A549 (cell line): ENCODE results near the gene IGFL4. TPM values are rescaled to one million over a fixed set of nuclear protein-coding genes. Genes with fewer than 3 reads are reported as not detected.

Experiments used
- ATAC-seq, 2 experiments: fragments of 200-7000 bp in 1 of 2; fragments of >200 bp in 1 of 2; cut with Nextera tagmentation in 1 of 2; cut with Tn5 transposase in 1 of 2; 3 replicates each; pipeline versions ENCODE4 v1.8.0 to v1.9.1; 2018 to 2020; ENCODE audit warnings: mild to moderate bottlenecking in 1 of 2, moderate library complexity in 1 of 2
- CTCF ChIA-PET: fragments of 300-600 bp; sonication (Branson Sonifier 250); formaldehyde crosslinking; extraction: SDS; loops from one replicate; lab custom pipeline; 2021; ENCODE audit warnings: antibody characterized with exemption, inconsistent platforms; lab: Yijun Ruan, JAX
- POLR2A ChIA-PET: fragments of 350-600 bp; formaldehyde crosslinking; extraction: SDS; loops from one replicate; lab custom pipeline; 2021; ENCODE audit warnings: antibody characterized with exemption, inconsistent platforms; lab: Yijun Ruan, JAX
- DNase-seq, 2 experiments: peaks; one replicate each; pipeline versions ENCODE4 v3.0.0 to v3.0.0-alpha.2; 2011 to 2016; ENCODE audit warnings: low read depth in 1 of 2, low spot score in 1 of 2
- FAIRE-seq: peaks from 2 replicates; lab custom pipeline; 2011; peaks lifted over from hg19 to GRCh38; lab: Jason Lieb, UNC
- H3K27ac ChIP-seq, 2 experiments: fragments of >200 bp; sonication (Bioruptor Twin); formaldehyde crosslinking; 3 replicates each; pipeline ENCODE4 v1.5.1; 2016 to 2017
- H3K4me1 ChIP-seq: fragments of >200 bp; sonication (Bioruptor Twin); formaldehyde crosslinking; 3 replicates; pipeline ENCODE4 v1.6.1; 2016
- H3K4me2 ChIP-seq: fragments of >200 bp; sonication (Bioruptor Twin); formaldehyde crosslinking; 3 replicates; pipeline ENCODE4 v1.6.1; 2016
- H3K4me3 ChIP-seq: fragments of >200 bp; sonication (Bioruptor Twin); formaldehyde crosslinking; 3 replicates; pipeline ENCODE4 v1.5.1; 2016
- H3K9me3 ChIP-seq: fragments of >200 bp; sonication (Bioruptor Twin); formaldehyde crosslinking; 3 replicates; pipeline ENCODE4 v1.6.1; 2016
- CBX2 ChIP-seq: fragments of 200-600 bp; sonication (generic); IDR thresholded peaks from 2 replicates; pipeline ENCODE4 v1.6.1; 2016; ENCODE audit warnings: low read depth, mild to moderate bottlenecking, borderline replicate concordance
- CBX8 ChIP-seq: fragments of 200-600 bp; sonication (generic); IDR thresholded peaks from 2 replicates; pipeline ENCODE4 v1.6.1; 2016
- EHMT2 ChIP-seq: fragments of 200-600 bp; sonication (generic); IDR thresholded peaks from 2 replicates; pipeline ENCODE4 v1.6.1; 2016; ENCODE audit warnings: antibody characterized with exemption, low read depth, mild to moderate bottlenecking, moderate library complexity
- ELK1 ChIP-seq: fragments of 150-350 bp; IDR thresholded peaks from 2 replicates; pipeline ENCODE4 v1.6.1; 2014; ENCODE audit warnings: low read depth, mild to moderate bottlenecking, low read length
- GATA3 ChIP-seq: IDR thresholded peaks from 2 replicates; pipeline ENCODE4 v1.6.1; 2012; ENCODE audit warnings: borderline replicate concordance
- HDAC2 ChIP-seq: fragments of 200-600 bp; sonication (generic); IDR thresholded peaks from 2 replicates; pipeline ENCODE4 v1.6.1; 2016
- HOXA7 ChIP-seq: fragments of 250-450 bp; sonication (Bioruptor Pico); IDR thresholded peaks from 2 replicates; pipeline ENCODE4 v1.5.0; 2020; ENCODE audit warnings: mild to moderate bottlenecking, moderate library complexity
- JUN ChIP-seq, 2 experiments: fragments of >200 bp; sonication (Bioruptor Twin); formaldehyde crosslinking; IDR thresholded peaks; 2 replicates in 1 of 2; 3 replicates in 1 of 2; pipeline ENCODE4 v1.6.1; 2016 to 2017
- KDM5A ChIP-seq: fragments of 200-600 bp; sonication (generic); IDR thresholded peaks from 2 replicates; pipeline ENCODE4 v1.6.1; 2016; ENCODE audit warnings: antibody characterized with exemption, mild to moderate bottlenecking
- MYC ChIP-seq: IDR thresholded peaks from 2 replicates; pipeline ENCODE4 v1.6.1; 2012; ENCODE audit warnings: mild to moderate bottlenecking, inconsistent platforms, low read length, improper control_type of control experiment, borderline replicate concordance
- NFE2L2 ChIP-seq: fragments of 150-350 bp; conservative IDR thresholded peaks from 2 replicates; pipeline ENCODE4 v1.6.1; 2014; ENCODE audit warnings: low read length
- PBX3 ChIP-seq: IDR thresholded peaks from 2 replicates; pipeline ENCODE4 v1.6.1; 2012
- RAD21 ChIP-seq, 2 experiments: fragments of >200 bp in 1 of 2; sonication (Bioruptor Twin) in 1 of 2; formaldehyde crosslinking in 1 of 2; IDR thresholded peaks in 1 of 2; conservative IDR thresholded peaks in 1 of 2; 2 replicates in 1 of 2; 3 replicates in 1 of 2; pipeline ENCODE4 v1.6.1; 2012 to 2018; ENCODE audit warnings: inconsistent platforms in 1 of 2
- REST ChIP-seq: fragments of 200-600 bp; sonication (generic); IDR thresholded peaks from 2 replicates; pipeline ENCODE4 v1.6.1; 2016; ENCODE audit warnings: antibody characterized with exemption, mild to moderate bottlenecking, moderate library complexity
- SREBF2 ChIP-seq: fragments of 450-650 bp; IDR thresholded peaks from 2 replicates; pipeline ENCODE4 v1.6.1; 2014; ENCODE audit warnings: mild to moderate bottlenecking, moderate library complexity
- TFCP2L1 ChIP-seq: fragments of 250-450 bp; sonication (Bioruptor Pico); IDR thresholded peaks from 2 replicates; pipeline ENCODE4 v1.5.0; 2021; ENCODE audit warnings: mild to moderate bottlenecking
- ZFP36 ChIP-seq: fragments of 450-650 bp; IDR thresholded peaks from 2 replicates; pipeline ENCODE4 v1.6.1; 2014; ENCODE audit warnings: borderline replicate concordance; ENCODE audit not compliant: partially characterized antibody
- ZSCAN20 ChIP-seq: fragments of 250-450 bp; sonication (Bioruptor Pico); IDR thresholded peaks from 2 replicates; pipeline ENCODE4 v1.8.0; 2022; ENCODE audit warnings: mild to moderate bottlenecking, moderate library complexity
- WGBS: methylation state at CpG from one replicate; pipeline ENCODE4 v1.1.6; 2017; ENCODE audit errors: missing lambda C conversion rate; 5-methylcytosine and 5-hydroxymethylcytosine counted together
- polyA plus RNA-seq, 4 experiments: library from polyadenylated mRNA; depleted of rRNA in 3 of 4; stranded (reverse); fragments of >200 nt; fragmentation: RNase III in 1 of 4; extraction: RNeasy Plus Mini Kit Qiagen cat#74134 plus additional on column Dnase treatment in 1 of 4; gene quantifications; 2 replicates in 3 of 4; 3 replicates in 1 of 4; pipeline ENCODE4 v1.2.3, GENCODE V29; 2011 to 2017

Gene IGFL4
- polyA plus RNA-seq, 2 of the 4 experiments (the other 2 are of a cell fraction): 1.7 to 3.1 TPM

GRCh38 chr19:46035986-46036743 lies 4.6 kb downstream of the IGFL4 start:
- Histone ChIP-seq H3K9me3 (no peaks in the 10 kb centered on the region; the same call in 2 of the 3 replicates), H3K4me3 (no peak overlapping the region)
- no peak for TF ChIP-seq RAD21 (conservative IDR thresholded peaks at IDR 0.05 in 1 of 2, IDR thresholded peaks at IDR 0.05 in 1 of 2)
- TF ChIP-seq, all 56 proteins: peak for 0
- peak overlapping the region in 1 of 2 experiments; percentile 18; a peak in 1 of 6 replicates for H3K27ac ChIP-seq
- 70% methylated on average over 9 of the region's 13 CpGs for WGBS
- ChIA-PET CTCF (interaction anchor here (1.1 to 23.2 kb wide), 5 partner anchors 9 to 229 kb away, joined by 4 to 1009 read pairs (median 44); partner anchors contain the start of gene IGFL4), POLR2A (interaction anchor here (1.1 kb wide), 1 partner anchor 34 kb away, joined by 3 read pairs; no protein-coding TSS in a partner anchor)
- DNase-seq (no peak), ATAC-seq (peak; percentile 29 to 38; a peak in 5 of 6 replicates), FAIRE-seq (no peak)
- H3K4me1 ChIP-seq: peaks cover 7% of the 10 kb centered on the region
- no peak overlapping the region for H3K4me2 ChIP-seq

- Histone ChIP-seq H3K4me3 (no peak overlapping the region), H3K27ac (peak overlapping the region in 1 of 2 experiments; percentile 18; a peak in 1 of 6 replicates), H3K4me2 (no peak overlapping the region), H3K9me3 (no peaks in the 10 kb centered on the region; the same call in 2 of the 3 replicates), H3K4me1 (peaks cover 2% of the 10 kb centered on the region)
- TF ChIP-seq TFCP2L1 (CRISPR knock-in tag) (no peak), ZFP36 (no peak), PBX3 (no peak), ELK1 (no peak), EHMT2 (no peak), KDM5A (no peak), REST (no peak), RAD21 (conservative IDR thresholded peaks at IDR 0.05 in 1 of 2, IDR thresholded peaks at IDR 0.05 in 1 of 2) (no peak), MYC (no peak), JUN (IDR thresholded peaks at IDR 0.05) (no peak), CBX2 (no peak), ZSCAN20 (CRISPR knock-in tag) (no peak), HOXA7 (CRISPR knock-in tag) (no peak), CBX8 (no peak), SREBF2 (no peak), GATA3 (no peak), NFE2L2 (no peak), HDAC2 (no peak)
- CTCF ChIA-PET: interaction anchor here (1.1 to 23.2 kb wide), 6 partner anchors 8 to 230 kb away, joined by 4 to 1009 read pairs (median 37); partner anchors contain the start of gene IGFL4
- POLR2A ChIA-PET: no interaction called here
- FAIRE-seq: no peak
- 80% methylated on average over 6 of the region's 6 CpGs for WGBS
- peak in 1 of 2 experiments; percentile 17; a peak in 2 of 6 replicates for ATAC-seq
- DNase-seq: no peak
Observed at GRCh38 chr19:46035546-46035945, 5.3 kb downstream of the IGFL4 start.
